Stimulated activated naive CD8-positive, alpha-beta T cell treated with anti-CD3 and anti-CD28 coated beads, Interleukin-15, amount 100 ng/mL, for 72 hours (primary cell): Measurements from ENCODE around the gene FAM219A.

Source experiments
- ATAC-seq: fragments of 150-1000 bp; cut with Tn5 transposase; 2 replicates; pipeline ENCODE4 v1.10.0; 2021; ENCODE audit warnings: mild to moderate bottlenecking, moderate library complexity
- DNase-seq, 2 donors: peaks; one replicate each; pipeline ENCODE4 v3.0.0; 2021 to 2022
- H3K27ac Mint-ChIP-seq, 2 donors: one replicate each; pipeline ENCODE4 v1.8.0; 2022; ENCODE audit warnings: mild to moderate bottlenecking in 2 of 2, mixed read lengths in 2 of 2, moderate library complexity in 2 of 2
- H3K27me3 Mint-ChIP-seq: one replicate; pipeline ENCODE4 v1.8.0; 2022; ENCODE audit warnings: mixed read lengths
- H3K4me1 Mint-ChIP-seq: one replicate; pipeline ENCODE4 v1.8.0; 2022; ENCODE audit warnings: mild to moderate bottlenecking, mixed read lengths
- H3K4me3 Mint-ChIP-seq, 2 donors: one replicate each; pipeline ENCODE4 v1.8.0; 2022; ENCODE audit warnings: mild to moderate bottlenecking in 2 of 2, mixed read lengths in 2 of 2, moderate library complexity in 1 of 2
- H3K9me3 Mint-ChIP-seq, 2 donors: one replicate each; pipeline ENCODE4 v1.8.0; 2022; ENCODE audit warnings: mixed read lengths in 2 of 2

Gene FAM219A

DNA sequence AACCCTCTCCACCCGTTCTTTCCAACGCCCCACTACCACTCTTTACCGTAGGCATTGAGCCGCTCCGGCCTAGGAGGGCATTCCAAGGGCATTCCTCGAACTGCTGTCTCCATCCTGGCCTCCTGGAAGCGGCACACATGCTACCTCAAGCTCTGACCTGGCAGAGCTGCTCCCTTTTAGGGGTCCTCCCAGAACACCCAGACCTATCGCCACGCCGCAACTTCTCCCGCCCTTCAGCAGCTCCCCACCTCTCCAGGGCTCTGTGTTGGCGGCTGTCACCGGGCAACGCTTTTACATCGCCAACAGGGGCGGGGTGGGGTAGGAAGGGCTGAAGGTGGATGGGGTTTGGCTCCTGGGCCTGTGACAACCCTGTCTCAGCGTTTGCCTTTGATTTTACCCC, 77.0 kb downstream of the FAM219A start:
- H3K4me3 Mint-ChIP-seq: peak overlapping the region; percentile 84 to 92
- ATAC-seq (no peak), DNase-seq (peak in 1 of 2 donors; percentile 14)
- no peaks in the 10 kb centered on the region for H3K9me3 Mint-ChIP-seq
- H3K27ac Mint-ChIP-seq: no peak overlapping the region
- H3K27me3 Mint-ChIP-seq: peaks cover 8% of the 10 kb centered on the region
- H3K4me1 Mint-ChIP-seq: peaks cover 41% of the 10 kb centered on the region

GRCh38 chr9:34380511-34381315, 77.7 kb downstream of the FAM219A start:
- Mint-ChIP-seq H3K27ac (peak overlapping the region in 1 of 2 donors; percentile 30), H3K9me3 (no peaks in the 10 kb centered on the region), H3K4me3 (peak overlapping the region; percentile 84 to 92), H3K27me3 (peaks cover 8% of the 10 kb centered on the region), H3K4me1 (peaks cover 47% of the 10 kb centered on the region)
- DNase-seq: peak; percentile 75 to 76
- ATAC-seq: peak; percentile 69

GRCh38 chr9:34380034-34380510, 78.3 kb downstream of the FAM219A start:
- ATAC-seq (no peak), DNase-seq (peak in 1 of 2 donors; percentile 23)
- Mint-ChIP-seq H3K4me3 (peak overlapping the region; percentile 84 to 92), H3K27ac (peak overlapping the region in 1 of 2 donors; percentile 29), H3K27me3 (peaks cover 8% of the 10 kb centered on the region), H3K9me3 (no peaks in the 10 kb centered on the region), H3K4me1 (peaks cover 53% of the 10 kb centered on the region)

GRCh38 chr9:34379334-34380033, 78.9 kb downstream of the FAM219A start:
- Mint-ChIP-seq H3K27me3 (peaks cover 8% of the 10 kb centered on the region), H3K4me1 (peaks cover 58% of the 10 kb centered on the region), H3K27ac (no peak overlapping the region), H3K4me3 (peak overlapping the region; percentile 84 to 92), H3K9me3 (no peaks in the 10 kb centered on the region)
- DNase-seq (peak; percentile 91 to 93), ATAC-seq (peak; percentile 52)

DNA sequence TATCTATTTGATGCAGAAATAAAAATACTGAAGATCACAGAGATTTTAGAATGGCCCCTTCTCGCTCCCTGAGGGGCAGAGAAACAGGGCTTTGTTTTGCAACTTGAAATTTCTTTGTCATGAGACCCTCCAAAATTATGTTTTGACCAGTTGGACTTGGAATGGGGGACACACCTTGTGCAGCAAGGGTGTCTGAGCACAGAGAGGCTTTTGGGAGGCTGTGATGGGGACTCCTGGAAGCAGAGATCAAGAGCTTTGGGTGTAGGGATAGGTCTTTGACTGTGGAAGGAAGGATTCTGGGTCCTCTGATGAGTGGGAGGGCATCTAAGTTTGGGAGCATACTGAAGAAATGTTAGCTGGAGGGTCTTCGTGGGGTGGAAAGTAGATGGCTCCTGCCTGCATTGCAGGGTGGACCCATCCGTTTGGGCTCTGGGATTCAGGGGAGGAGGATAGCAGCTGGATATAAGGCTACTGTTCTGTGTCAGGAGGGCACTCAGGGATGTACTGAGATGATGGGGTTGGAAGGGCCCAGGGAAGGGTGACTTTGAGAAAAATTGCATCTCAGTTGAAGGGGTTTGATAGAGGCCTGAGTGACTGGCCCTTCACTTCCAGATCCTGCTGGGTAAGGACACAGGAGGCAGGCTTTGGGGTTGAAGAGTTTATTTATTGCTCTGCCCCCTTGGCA, 79.9 kb downstream of the FAM219A start:
- no peak for ATAC-seq
- Mint-ChIP-seq H3K27me3 (peaks cover 8% of the 10 kb centered on the region), H3K4me1 (peaks cover 58% of the 10 kb centered on the region), H3K9me3 (no peaks in the 10 kb centered on the region), H3K27ac (no peak overlapping the region), H3K4me3 (no peak overlapping the region)
- peak in 1 of 2 donors; percentile 4 for DNase-seq

- ATAC-seq (no peak), DNase-seq (no peak)
- H3K27ac Mint-ChIP-seq: peak overlapping the region in 1 of 2 donors; percentile 69
- H3K4me3 Mint-ChIP-seq: peak overlapping the region; percentile 89 to 93
- H3K4me1 Mint-ChIP-seq: peaks cover 58% of the 10 kb centered on the region
- no peaks in the 10 kb centered on the region for H3K9me3 Mint-ChIP-seq
- peaks cover 8% of the 10 kb centered on the region for H3K27me3 Mint-ChIP-seq
Measured at GRCh38 chr9:34377404-34377746, 81.0 kb downstream of the FAM219A start.

GRCh38 chr9:34376596-34377403, 81.6 kb downstream of the FAM219A start, which contains the start of gene MYORG:
TSS of gene MYORG (minus strand) at chr9:34376898. CDS start at chr9:34372943, 3,955 bp downstream.
- Mint-ChIP-seq H3K27ac (peak within 1 kb of the TSS in 1 of 2 donors; percentile 69), H3K27me3 (peaks cover 8% of the 10 kb centered on the region), H3K9me3 (no peaks in the 10 kb centered on the region), H3K4me3 (peak within 1 kb of the TSS; percentile 89 to 93), H3K4me1 (peaks cover 58% of the 10 kb centered on the region)
- DNase-seq (peak; percentile 96 to 97), ATAC-seq (peak; percentile 87)

DNA sequence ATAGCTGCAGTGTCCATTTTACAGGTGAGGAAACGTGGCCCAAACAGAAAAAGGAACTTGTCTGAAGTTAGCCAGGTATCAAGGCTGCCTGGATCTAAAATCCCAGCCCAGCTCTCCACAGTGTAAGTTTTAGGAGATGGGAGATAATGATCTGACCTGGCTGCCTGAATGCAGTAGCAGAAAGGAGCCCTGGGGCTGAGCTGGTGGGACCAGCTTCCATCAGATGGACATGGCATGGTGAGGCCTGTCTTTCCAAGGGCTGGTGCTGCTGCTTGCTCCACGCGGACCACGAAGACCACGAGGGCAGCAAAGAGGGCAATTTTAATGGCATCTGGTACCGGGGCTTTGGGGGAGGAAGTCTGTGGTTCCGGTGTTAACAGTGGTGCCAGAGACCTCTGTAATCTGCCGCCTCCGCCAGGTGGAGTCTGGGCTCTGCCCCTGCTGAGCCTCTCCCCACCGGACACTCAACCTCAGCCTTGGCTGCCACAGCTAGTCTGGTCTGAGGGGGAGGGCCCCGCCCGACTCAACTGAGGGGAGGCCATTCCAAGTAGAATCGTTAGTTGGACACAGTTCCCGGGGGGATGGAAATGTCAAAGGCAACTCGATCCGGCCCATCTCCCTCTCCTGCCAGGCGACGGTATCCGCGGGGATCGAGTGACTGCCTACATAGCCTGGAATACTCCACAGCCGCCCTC, 82.3 kb downstream of the FAM219A start:
- peak overlapping the region in 1 of 2 donors; percentile 61 for H3K27ac Mint-ChIP-seq
- peaks cover 52% of the 10 kb centered on the region for H3K4me1 Mint-ChIP-seq
- H3K4me3 Mint-ChIP-seq: peak overlapping the region; percentile 89 to 93
- no peaks in the 10 kb centered on the region for H3K9me3 Mint-ChIP-seq
- ATAC-seq: peak; percentile 51
- peak; percentile 55 to 64 for DNase-seq
- peaks cover 8% of the 10 kb centered on the region for H3K27me3 Mint-ChIP-seq

- H3K4me3 Mint-ChIP-seq: peak overlapping the region; percentile 21 to 93
- no peak for ATAC-seq
- H3K27me3 Mint-ChIP-seq: peaks cover 8% of the 10 kb centered on the region
- no peak overlapping the region for H3K27ac Mint-ChIP-seq
- DNase-seq: no peak
- peaks cover 42% of the 10 kb centered on the region for H3K4me1 Mint-ChIP-seq
- no peaks in the 10 kb centered on the region for H3K9me3 Mint-ChIP-seq
Measured at GRCh38 chr9:34374905-34375552, 83.3 kb downstream of the FAM219A start.

DNA sequence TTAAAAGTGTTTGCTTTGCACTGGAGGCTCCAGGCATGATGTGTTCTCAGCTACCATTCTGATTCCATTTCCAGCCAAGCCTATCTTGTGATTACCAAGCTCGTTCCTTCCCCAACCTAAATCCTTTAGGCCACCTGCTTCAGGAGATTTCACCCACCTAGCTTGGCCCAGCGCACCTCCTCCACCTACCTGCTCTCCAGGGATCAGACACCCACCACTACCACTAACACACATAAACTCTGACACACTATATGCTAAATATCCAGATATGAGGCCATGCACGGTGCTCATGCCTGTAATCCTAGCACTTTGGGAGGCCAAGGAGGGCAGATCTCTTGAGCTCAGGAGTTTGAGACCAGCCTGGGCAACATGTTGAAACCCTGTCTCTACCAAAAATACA, 84.0 kb downstream of the FAM219A start:
- no peak for DNase-seq
- no peak overlapping the region for H3K4me3 Mint-ChIP-seq
- H3K27ac Mint-ChIP-seq: no peak overlapping the region
- H3K4me1 Mint-ChIP-seq: peaks cover 35% of the 10 kb centered on the region
- peaks cover 8% of the 10 kb centered on the region for H3K27me3 Mint-ChIP-seq
- no peaks in the 10 kb centered on the region for H3K9me3 Mint-ChIP-seq
- ATAC-seq: no peak

DNA sequence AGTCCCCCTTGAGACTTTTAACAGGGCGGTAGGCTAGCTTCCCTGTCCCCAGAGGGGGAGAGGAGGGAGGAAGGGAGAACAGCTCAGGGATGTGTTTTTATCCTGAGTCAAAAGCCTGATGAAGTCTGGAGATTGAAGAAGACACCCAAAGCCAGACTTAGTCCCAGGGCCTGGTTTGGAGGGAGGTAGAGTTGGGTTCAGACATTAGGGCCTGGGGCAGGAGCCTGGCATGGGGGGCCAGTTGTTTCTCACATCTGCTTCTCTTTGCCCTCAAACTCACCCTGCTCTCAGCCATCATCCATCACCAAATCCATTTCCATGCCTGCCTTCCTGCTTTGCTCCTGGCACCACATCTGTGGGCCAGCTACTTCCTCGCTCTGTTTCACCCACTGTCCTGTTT, 84.6 kb downstream of the FAM219A start:
- Mint-ChIP-seq H3K9me3 (peaks cover 0 to under 1% of the 10 kb centered on the region in 2 donors), H3K27me3 (peaks cover 7% of the 10 kb centered on the region), H3K27ac (no peak overlapping the region)

DNA sequence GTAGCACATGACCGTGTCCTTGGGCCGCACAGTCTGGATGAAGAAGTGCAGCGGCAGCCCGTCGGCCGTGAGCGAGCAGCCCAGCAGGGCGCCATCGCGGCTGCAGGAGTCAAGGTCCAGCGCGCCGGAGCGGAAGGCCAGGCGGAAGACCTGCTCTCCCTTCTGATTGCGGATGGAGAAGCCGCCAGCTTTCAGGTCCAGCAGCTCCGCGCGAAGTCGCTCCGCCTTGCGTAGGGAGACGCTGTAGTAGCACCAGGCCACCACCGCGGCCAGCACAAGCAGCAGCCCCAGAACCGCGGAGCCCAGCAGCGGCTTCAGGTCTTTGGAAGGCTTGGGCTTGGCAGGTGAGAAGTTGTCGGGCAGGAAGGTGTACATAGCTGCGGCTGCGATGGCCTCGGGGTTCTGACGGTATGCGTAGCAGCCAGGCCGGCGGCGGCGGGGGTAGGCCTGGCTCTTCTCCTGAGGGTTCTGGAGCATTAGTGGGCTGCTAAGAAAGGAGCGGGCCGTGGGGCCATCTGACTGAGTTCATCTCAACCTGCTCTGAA, 85.8 kb downstream of the FAM219A start:
- H3K4me1 Mint-ChIP-seq: peaks cover 24% of the 10 kb centered on the region
- H3K27ac Mint-ChIP-seq: no peak overlapping the region
- H3K9me3 Mint-ChIP-seq: peaks cover 5 to 6% of the 10 kb centered on the region in 2 donors
- no peak overlapping the region for H3K4me3 Mint-ChIP-seq
- DNase-seq (no peak), ATAC-seq (no peak)
- H3K27me3 Mint-ChIP-seq: no peaks in the 10 kb centered on the region

More for the DNA sequence above, 84.6 kb downstream of the FAM219A start:
- peaks cover 31% of the 10 kb centered on the region for H3K4me1 Mint-ChIP-seq
- ATAC-seq (no peak), DNase-seq (no peak)
- H3K4me3 Mint-ChIP-seq: no peak overlapping the region

- Mint-ChIP-seq H3K9me3 (peaks cover 5 to 12% of the 10 kb centered on the region in 2 donors), H3K27me3 (no peaks in the 10 kb centered on the region), H3K4me3 (no peak overlapping the region), H3K4me1 (peaks cover 20% of the 10 kb centered on the region), H3K27ac (peak overlapping the region in 1 of 2 donors; percentile 45)
- ATAC-seq: no peak
- DNase-seq: no peak
Measured at GRCh38 chr9:34371886-34372466, 86.4 kb downstream of the FAM219A start.
